HG03108 (cell line): ENCODE results near the gene MAG.

Experiments
- ATAC-seq: cut with Tn5 transposase; IDR thresholded peaks from one replicate; pipeline ENCODE4 v1.9.1; 2021; ENCODE audit warnings: moderate library complexity; ENCODE audit not compliant: unreplicated experiment

Gene MAG

GRCh38 chr19:35315883-35316282, 23.9 kb downstream of the MAG start:
- no peak for ATAC-seq

- ATAC-seq, result no peak
These were observed 24.6 kb downstream of the MAG start for GRCh38 chr19:35316560-35316959.

- no peak for ATAC-seq
These were observed 25.6 kb downstream of the MAG start for GRCh38 chr19:35317464-35318043.

DNA sequence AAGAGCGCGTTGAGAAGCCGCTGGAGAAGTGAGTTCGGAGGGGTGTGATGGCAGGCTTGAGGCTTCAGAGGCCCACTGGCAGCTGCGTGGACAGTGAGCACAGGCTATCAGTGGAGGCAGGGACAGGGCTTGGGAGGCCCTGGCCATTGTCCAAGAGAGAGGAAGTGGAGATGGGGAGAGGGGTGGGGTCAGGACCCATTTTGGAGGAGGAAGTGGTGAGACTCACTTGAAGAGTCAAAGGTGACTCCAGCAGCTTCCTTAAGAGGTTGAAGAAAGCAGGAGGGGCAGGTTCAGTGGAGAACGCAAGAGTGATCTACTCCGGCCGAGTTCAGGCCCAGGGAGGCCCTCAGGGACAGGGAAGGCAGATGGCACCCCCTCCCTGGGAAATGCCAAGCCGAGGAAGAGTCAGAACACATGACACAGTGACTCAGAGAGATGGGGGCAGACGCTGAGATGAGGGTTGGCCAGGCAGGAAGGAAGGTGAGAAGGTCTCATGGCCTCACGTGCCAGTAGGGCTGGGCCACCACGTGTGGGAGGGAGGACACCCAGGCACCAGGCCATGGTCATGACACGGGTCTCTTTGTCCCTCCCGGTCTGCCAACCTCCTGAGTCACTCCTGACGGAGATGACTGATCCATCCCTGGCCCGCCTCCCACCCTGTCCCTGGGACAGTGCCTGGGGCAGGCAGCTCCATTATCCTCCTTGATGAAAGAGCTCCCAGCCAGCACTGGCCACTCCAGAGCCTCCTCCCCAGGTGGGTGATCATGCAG, 26.9 kb downstream of the MAG start:
- ATAC-seq, result no peak

GRCh38 chr19:35320065-35320713, 28.2 kb downstream of the MAG start:
- no peak for ATAC-seq

GRCh38 chr19:35321291-35321690, 29.3 kb downstream of the MAG start:
- no peak for ATAC-seq

- ATAC-seq, result no peak
These were observed 30.1 kb downstream of the MAG start for GRCh38 chr19:35322014-35322413.

GRCh38 chr19:35327642-35328041, 35.7 kb downstream of the MAG start:
- ATAC-seq, result no peak

- no peak for ATAC-seq
These were observed 36.9 kb downstream of the MAG start, which contains the start of gene CD22 for GRCh38 chr19:35328851-35329285. CD22 (plus strand) TSS chr19:35329187; CDS start chr19:35332041, 2,854 bp downstream.

DNA sequence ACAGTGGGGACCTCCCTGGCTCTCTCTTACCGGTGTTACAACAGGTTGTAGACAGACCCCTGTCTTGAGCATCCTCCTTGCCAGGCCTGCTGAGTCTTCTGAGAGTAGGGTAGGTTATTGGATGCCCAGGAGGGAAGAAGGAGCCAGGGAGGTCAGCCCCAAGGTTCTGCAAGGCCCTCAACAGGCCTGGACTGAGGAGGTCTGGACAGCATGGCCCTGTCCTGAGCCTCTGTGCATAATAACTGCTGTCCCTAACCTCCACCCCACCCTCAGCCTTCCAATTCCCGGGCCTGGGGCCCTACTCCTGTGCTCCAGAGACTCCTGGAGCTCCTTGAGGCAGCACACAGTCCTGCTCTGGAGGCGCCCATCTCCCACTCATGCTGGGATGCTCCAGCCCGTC, 37.4 kb downstream of the MAG start:
- ATAC-seq, result no peak

- peak; percentile 55 for ATAC-seq
These were observed 38.5 kb downstream of the MAG start for GRCh38 chr19:35330475-35330874.

DNA sequence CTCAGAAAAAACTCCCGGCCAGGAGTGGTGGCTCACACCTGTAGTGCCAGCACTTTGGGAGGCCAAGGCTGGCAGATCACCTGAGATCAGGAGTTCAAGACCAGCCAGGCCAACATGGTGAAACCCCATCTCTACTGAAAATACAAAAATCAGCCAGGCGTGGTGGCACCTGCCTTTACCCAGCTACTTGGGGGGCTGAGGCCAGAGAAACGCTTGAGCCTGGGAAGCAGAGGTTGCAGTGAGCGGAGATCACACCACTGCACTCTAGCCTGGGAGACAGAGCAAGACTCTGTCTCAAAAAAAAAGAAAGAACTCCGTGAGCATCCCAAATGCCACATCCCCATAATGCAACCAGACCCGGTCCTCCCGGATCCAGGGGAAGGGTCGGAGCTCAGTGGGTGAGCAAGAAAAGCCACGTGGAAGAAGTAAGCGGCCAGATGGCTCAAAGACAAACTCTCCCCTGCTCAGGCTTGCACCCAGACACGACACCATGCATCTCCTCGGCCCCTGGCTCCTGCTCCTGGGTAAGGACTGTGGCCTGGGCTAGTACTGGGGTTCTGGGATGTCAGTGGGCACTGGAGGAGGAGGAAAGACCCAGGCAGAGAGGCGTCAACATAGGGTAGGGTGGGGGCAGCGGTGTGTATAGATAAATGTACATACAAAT, 39.7 kb downstream of the MAG start:
- ATAC-seq, result no peak

- peak; percentile 31 for ATAC-seq
These were observed 40.9 kb downstream of the MAG start for GRCh38 chr19:35332817-35333216.

DNA sequence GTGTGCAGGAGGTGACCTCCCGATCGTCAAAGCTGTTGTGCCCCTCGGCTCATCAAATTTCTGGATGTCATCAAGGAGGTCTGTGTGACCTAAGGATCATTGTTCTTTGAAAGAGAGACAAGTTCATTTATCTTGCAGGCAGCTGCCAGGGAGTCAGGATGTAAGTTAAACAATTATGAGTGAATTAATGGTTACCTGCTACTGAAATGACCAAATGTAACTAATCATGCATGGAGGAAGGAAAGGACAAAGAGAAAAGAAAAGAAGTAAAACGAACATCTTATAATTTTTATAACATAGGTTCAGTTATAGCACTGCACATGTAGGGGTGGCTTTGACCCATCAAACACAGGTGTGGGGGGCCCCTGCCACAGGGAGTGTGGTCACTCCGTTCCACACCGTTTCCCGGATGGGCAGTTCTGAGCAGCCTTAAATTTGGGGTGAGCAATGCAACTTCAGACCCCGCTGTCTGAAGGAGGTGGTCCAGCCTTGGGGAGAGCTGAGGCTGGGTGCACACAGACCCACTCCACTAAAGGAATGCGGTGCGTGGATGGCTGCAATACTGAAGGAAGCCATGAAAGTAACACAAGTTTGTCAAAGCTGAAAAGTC, 42.3 kb downstream of the MAG start:
- ATAC-seq, result no peak

DNA sequence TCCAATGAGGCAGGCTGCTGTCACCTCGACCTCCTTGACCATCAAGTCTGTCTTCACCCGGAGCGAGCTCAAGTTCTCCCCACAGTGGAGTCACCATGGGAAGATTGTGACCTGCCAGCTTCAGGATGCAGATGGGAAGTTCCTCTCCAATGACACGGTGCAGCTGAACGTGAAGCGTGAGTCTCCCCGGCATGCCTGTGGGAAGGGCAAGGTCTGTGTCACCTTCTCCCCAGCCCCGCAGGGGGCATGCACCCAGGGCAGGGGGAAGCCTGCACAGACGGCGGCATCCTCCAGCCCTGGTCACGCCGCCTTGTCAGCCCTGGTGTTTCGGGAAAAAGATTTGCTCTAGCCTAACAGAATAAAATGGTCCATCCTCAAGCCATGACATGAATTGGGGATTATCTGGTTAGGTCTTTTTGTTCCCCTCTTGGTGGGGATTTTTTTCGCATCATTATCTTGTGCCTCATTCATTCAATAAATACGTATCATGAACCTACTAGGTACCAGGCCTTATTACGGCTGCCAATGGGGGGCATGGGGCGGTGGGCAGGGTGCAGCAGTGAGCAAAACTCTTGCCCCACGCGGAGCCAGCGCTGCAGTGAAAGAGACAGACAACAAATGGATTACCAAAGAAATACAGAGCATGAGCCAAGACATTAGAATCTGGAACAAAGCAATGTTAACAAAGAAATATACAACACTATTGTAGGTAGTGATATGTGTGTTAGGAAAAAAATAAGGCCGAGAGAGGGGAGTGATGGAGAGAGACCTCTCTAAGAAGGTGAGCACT, 44.4 kb downstream of the MAG start:
- no peak for ATAC-seq

DNA sequence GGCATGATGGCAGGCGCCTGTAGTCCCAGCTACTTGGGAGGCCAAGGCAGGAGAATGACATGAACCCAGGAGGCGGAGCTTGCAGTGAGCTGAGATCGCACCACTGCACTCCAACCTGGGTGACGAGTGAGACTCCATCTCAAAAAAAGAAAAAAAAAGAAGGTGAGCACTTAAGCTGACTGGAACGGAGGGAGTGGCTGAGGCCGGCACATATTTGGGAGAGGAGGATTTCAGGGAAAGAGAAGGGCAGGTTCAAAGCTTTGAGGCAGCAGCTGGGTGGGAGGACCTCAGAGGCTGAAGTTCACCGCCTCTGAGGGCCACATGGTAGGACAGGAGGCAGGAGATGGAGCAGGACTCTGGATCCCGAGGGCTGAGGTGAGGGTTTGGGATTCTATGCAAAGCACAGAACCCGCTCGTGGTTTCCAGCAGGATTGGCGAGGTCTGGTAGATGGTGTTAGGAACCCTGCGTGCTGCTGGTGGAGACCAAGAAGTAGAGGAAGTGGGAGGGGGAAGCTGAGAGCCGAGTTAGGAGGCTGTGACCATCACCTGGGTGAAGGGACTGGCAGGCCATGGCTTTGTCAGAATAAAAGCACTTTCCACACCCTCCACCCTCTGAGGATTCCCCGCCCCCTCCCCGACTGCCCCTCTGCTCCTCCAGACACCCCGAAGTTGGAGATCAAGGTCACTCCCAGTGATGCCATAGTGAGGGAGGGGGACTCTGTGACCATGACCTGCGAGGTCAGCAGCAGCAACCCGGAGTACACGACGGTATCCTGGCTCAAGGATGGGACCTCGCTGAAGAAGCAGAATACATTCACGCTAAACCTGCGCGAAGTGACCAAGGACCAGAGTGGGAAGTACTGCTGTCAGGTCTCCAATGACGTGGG, 45.4 kb downstream of the MAG start:
- no peak for ATAC-seq

- no peak for ATAC-seq
These were observed 46.0 kb downstream of the MAG start for GRCh38 chr19:35337984-35338296.

- ATAC-seq, result no peak
These were observed 48.5 kb downstream of the MAG start for GRCh38 chr19:35340431-35340830.

DNA sequence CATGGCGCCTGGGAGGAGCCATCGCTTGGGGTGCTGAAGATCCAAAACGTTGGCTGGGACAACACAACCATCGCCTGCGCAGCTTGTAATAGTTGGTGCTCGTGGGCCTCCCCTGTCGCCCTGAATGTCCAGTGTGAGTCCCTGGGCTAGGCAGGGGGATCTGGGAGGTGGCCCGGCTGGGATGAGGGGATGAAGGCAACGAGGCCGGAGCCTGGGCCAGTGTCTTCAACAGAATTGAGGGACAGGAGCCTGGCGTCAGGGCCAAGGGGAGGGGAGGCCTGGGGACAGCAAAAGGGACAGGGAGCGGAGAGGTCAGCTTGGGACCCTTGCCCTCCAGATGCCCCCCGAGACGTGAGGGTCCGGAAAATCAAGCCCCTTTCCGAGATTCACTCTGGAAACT, 49.0 kb downstream of the MAG start:
- ATAC-seq, result no peak
